ENCODE measurements around the gene HNRNPA0.

GRCh38 chr5:137757634-137758033, 3.5 kb upstream of the HNRNPA0 start:
- TF ChIP-seq, protein P1, sequence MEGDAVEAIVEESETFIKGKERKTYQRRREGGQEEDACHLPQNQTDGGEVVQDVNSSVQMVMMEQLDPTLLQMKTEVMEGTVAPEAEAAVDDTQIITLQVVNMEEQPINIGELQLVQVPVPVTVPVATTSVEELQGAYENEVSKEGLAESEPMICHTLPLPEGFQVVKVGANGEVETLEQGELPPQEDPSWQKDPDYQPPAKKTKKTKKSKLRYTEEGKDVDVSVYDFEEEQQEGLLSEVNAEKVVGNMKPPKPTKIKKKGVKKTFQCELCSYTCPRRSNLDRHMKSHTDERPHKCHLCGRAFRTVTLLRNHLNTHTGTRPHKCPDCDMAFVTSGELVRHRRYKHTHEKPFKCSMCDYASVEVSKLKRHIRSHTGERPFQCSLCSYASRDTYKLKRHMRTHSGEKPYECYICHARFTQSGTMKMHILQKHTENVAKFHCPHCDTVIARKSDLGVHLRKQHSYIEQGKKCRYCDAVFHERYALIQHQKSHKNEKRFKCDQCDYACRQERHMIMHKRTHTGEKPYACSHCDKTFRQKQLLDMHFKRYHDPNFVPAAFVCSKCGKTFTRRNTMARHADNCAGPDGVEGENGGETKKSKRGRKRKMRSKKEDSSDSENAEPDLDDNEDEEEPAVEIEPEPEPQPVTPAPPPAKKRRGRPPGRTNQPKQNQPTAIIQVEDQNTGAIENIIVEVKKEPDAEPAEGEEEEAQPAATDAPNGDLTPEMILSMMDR (IDR thresholded peaks at IDR 0.05 in 8 of 11, conservative IDR thresholded peaks at IDR 0.05 in 3 of 11), result no peak
- TF ChIP-seq POLR2AphosphoS5 (IDR thresholded peaks at IDR 0.05), result no peak
- TF ChIP-seq POLR2A (IDR thresholded peaks at IDR 0.05), result no peak

All from spleen (tissue), 7 donors.